GM21423 (cell line): ENCODE results near the gene VASN.

ENCODE experiments used
- ATAC-seq: cut with Tn5 transposase; IDR thresholded peaks from one replicate; pipeline ENCODE4 v1.9.1; 2021; ENCODE audit warnings: mild to moderate bottlenecking, moderate library complexity; ENCODE audit not compliant: unreplicated experiment

Gene VASN

DNA sequence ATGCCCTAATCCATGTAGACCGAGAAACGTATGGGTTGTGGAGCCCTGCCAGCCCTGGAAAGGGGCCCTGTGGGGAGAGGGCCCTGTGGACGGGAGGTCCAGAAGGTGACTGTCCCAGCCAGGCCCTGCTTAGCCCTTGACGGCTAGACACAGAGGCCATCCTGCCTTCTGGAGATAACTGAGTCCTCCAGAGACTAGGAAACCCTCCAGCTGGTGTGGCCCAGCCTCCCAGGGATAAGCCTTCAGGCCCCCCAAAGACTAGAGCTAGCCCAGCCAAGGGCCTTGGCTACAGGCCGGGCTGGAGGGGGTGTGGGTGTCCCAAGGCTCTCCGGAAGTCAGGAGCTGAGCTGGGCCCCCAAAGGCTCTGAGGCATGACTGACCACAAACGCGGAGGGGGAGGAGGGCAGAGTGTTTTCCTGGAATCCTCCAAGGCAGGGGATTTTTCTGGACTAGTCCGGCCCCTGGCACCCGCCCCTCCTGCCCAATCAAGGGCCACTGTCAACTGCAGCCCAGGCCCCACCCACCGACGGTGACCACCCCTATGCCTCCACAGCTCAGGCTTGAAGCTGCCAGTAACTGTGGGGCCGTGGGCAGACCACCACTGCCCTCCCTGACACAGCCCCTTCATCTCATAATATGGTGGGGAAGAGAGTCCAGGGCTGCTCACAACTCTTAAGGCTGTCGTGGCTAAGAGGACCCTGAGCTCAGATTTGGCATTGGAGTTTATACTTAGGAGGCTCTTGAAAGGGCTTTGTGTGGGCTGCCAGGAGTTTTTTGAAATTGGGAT lies 885 bp upstream of the VASN start:
- ATAC-seq: no peak

GRCh38 chr16:4372001-4372577 lies 441 bp downstream of the VASN start:
- ATAC-seq: no peak

DNA sequence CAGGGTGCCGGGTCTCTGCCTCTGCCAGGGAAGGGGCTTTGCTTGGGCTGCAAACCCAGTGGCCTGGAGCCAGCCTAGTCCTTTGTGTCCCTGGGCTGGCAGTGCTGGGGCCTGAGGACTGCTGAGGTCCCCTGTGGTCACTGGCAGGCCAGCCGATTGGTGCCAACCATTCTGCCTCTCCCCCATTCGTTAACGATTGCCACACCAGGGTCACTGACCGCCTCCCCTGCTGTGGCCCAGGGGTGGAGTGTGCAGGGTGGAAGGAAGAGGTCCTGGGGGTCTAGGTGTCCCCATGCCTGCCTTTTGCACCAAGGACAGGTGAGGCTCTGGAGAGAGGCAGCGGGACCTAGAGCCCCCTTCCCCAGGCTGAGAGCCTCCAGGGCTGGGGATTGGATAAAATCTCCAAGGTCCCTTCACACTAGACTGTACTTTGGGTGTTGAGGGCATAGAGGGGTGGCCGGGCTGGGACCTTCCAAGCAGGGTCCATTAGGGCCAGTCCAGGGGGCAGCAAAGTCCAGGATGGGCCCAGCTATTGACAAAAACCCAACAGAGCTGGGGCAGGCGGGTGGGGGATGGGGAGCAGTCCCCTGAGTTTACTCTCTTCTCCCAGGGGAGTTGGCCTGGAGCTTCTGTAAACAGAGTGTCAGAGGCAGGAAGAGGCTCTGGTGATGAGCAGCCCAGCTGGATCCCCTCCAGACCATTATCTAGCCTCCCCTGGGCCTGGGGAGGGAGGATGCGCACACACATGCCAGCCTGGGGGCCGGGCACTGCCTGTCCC lies 1.1 kb downstream of the VASN start:
- no peak for ATAC-seq

GRCh38 chr16:4373356-4373908 lies 1.8 kb downstream of the VASN start:
- no peak for ATAC-seq

- no peak for ATAC-seq
These were observed 2.5 kb downstream of the VASN start for GRCh38 chr16:4373909-4374742.

- ATAC-seq: no peak
These were observed 4.1 kb downstream of the VASN start for GRCh38 chr16:4375717-4376116.

DNA sequence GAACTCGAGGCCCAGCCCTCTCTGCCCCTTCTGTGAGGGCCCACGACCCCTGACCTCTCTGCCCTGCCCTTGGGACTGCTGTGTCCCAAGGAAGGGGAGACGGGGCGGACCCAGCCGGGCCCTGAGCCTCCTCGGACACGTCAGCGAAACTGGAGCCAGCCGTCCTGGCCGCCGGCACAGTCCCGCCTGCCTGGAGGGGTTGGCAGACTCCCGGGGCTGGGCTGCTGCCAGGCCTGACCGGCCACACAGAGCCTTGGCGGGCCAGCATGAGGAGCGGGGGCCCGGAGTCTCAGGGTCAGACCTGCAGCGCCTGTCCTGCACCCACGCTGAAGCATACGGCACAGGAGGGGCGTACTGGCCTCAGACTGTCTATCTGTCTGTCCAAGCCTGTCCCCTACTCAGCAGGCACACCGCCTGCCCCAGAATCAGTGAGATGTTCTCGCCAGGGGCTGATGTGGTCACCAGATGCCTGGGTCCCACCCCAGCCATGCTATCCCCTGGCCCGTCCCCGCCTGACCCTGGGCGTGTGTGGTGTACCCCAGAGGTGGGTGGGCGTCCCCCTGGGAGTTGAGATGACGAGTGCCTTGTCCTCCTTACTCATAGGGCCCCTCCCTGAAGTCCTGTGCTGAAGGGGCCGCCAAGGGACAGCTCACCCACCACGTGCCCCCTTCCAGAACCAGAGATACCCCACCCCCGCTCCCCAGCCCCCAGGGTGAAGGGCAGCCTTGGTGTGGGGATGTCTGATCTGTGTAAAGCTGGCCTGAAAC lies 4.7 kb downstream of the VASN start:
- ATAC-seq: no peak

DNA sequence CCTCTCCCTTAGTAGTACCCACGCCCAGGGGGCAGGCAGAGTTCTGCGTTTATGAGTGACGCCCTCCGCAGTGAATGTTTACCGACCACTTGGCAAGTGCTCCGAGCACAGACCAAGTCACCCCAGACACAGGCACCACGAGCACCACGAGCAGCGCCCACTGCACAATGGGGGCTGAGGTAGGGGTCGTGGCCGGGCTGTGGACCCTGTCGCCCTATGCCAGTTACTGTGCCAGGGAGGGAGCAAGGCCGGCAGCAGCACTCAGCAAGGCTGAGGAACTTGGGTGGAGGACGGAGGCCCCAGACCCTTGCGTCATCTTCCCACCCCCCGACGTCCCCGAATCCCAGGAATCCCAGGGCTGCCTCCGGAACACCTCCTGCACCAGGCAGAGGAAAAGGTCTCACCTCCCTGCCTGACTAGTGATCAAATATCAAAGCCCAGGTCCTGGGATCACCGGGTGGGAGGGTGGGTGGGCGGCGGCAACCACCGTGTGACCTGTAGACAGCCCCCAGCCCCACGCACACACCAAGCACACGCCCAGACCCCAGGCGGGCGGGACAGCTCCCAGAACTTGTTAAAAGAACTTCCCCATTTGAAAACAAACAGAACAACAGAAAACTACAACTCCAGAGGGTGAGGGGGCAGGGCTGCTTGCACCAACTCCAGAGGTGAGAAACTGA lies 5.4 kb downstream of the VASN start:
- ATAC-seq: no peak

DNA sequence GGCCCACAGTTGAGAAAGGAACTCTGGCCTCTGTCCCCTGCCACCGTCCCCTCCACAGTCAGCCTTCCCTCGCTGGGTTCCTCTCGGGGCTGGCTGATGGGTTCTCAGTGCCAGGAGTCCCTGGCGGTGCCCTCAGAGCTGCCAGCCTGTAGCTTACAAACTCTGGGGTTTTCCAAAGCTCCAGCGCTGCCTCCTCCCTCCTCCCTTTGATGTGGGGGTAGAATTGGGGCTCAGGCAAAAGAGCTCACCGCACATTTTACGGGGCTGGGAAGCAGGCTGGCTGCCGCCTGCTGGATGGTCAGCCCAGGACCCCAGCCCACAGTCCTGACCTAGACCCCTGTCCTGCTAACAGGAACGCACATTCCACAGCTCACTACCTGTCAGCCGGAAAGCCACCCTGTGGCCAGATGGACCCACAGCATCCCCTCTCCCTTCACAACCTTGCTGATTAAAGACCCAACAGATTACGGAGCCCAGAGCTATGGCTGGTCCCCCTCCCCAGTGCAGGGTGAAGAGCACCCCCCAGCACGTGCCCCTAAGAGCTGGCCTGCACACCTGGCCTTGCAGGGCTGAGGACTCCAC lies 6.0 kb downstream of the VASN start:
- no peak for ATAC-seq

GRCh38 chr16:4378161-4378666 lies 6.6 kb downstream of the VASN start:
- ATAC-seq: no peak

GRCh38 chr16:4378999-4379690 lies 7.5 kb downstream of the VASN start:
- ATAC-seq: no peak

- ATAC-seq: no peak
These were observed 8.7 kb downstream of the VASN start for GRCh38 chr16:4380119-4381063.

DNA sequence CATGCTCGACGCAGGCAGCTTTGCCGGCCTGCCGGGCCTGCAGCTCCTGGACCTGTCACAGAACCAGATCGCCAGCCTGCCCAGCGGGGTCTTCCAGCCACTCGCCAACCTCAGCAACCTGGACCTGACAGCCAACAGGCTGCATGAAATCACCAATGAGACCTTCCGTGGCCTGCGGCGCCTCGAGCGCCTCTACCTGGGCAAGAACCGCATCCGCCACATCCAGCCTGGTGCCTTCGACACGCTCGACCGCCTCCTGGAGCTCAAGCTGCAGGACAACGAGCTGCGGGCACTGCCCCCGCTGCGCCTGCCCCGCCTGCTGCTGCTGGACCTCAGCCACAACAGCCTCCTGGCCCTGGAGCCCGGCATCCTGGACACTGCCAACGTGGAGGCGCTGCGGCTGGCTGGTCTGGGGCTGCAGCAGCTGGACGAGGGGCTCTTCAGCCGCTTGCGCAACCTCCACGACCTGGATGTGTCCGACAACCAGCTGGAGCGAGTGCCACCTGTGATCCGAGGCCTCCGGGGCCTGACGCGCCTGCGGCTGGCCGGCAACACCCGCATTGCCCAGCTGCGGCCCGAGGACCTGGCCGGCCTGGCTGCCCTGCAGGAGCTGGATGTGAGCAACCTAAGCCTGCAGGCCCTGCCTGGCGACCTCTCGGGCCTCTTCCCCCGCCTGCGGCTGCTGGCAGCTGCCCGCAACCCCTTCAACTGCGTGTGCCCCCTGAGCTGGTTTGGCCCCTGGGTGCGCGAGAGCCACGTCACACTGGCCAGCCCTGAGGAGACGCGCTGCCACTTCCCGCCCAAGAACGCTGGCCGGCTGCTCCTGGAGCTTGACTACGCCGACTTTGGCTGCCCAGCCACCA lies 9.7 kb downstream of the VASN start:
- no peak for ATAC-seq

- ATAC-seq: no peak
These were observed 10.5 kb downstream of the VASN start for GRCh38 chr16:4381935-4382794.

DNA sequence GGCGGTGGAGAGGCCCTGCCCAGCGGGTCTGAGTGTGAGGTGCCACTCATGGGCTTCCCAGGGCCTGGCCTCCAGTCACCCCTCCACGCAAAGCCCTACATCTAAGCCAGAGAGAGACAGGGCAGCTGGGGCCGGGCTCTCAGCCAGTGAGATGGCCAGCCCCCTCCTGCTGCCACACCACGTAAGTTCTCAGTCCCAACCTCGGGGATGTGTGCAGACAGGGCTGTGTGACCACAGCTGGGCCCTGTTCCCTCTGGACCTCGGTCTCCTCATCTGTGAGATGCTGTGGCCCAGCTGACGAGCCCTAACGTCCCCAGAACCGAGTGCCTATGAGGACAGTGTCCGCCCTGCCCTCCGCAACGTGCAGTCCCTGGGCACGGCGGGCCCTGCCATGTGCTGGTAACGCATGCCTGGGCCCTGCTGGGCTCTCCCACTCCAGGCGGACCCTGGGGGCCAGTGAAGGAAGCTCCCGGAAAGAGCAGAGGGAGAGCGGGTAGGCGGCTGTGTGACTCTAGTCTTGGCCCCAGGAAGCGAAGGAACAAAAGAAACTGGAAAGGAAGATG lies 11.2 kb downstream of the VASN start:
- ATAC-seq: no peak
